HK-2 (cell line): ENCODE measurements around the gene PACSIN1.

Experiments
- DNase-seq: peaks from one replicate; pipeline ENCODE4 v3.0.0-alpha.2; 2018; ENCODE audit not compliant: unreplicated experiment

PACSIN1 gene

DNA sequence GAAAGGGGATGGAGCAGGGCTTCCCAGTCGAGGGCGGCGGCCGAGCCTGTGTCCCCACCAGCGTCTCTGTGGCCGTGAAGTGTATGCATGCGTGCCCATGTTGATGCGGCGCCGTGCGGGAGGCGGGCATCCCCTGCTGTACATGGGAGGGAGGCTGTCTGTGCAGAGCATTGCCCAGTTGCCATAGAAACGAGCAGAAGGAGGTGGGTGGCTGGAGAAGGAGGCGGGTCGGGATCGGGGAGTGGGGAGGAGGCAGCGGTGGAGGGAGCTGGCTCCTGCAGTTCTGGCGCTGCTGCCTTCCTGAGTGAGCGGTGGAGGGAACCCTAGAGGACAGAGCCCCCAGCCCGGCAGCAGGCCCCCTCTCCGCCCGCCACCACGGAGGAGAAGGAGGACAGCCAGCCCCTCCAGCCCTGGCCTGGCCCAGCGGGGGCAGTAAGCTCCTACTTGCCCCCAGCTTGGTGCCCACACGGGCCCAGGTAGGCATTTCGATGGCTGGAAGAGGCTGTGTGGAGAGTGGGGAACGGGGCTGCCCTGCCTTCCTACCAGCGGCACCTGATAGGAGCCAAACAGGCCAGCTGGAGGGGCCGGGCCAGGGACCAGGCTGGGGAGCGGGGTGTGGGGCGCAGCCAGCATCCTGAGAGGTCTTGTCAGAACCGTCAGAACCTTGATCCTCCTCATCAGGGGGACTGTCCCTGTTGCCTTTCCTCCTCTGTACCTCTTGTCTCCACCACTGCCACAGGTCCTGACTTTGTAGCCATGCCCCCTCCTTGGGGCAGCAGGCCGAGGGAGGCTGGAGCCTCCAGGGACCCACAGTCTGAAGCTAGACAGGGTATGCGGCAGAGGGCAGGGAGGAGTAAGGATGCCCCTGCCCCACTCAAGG, 49.0 kb downstream of the PACSIN1 start:
- DNase-seq = no peak

GRCh38 chr6:34515473-34516387, 49.9 kb downstream of the PACSIN1 start:
- no peak for DNase-seq

GRCh38 chr6:34516391-34517324, 50.8 kb downstream of the PACSIN1 start:
- DNase-seq = no peak

GRCh38 chr6:34517461-34517881, 51.6 kb downstream of the PACSIN1 start:
- DNase-seq = no peak

GRCh38 chr6:34517966-34518365, 52.1 kb downstream of the PACSIN1 start:
- DNase-seq = no peak

GRCh38 chr6:34518669-34519365, 52.9 kb downstream of the PACSIN1 start:
- no peak for DNase-seq

DNA sequence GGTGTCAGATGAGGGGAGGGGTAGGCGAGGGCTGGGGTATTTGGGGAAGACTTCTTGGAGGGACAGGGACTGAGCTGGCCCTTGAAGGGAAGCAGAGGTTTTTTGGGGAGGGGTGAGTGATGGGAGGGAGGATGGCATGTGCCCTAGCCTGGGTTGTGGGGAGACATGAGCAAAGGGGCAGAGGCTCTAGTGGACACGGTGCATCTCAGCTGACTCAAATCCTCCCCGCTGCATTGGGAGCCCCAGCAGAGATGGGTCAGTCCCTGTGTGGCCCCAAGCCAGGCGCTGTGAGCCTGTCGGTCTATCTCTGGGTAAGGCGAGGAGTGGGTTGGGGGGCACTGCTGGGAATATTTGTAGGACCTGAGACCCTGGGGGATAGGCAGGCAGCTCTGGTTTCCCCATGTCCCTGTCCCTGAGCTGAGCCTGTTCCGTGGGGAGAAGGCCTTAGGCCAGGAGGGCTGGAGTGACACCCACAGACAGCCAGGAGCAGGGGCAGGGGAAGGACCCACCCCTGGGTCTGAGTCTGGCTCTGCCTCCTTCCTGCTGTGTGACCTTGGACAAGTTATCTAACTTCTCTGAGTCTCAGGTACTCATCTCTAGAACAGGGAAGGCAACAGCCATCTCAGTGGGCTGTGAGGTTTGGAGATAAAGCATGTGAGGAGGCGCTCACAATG, 54.2 kb downstream of the PACSIN1 start:
- DNase-seq = no peak

DNA sequence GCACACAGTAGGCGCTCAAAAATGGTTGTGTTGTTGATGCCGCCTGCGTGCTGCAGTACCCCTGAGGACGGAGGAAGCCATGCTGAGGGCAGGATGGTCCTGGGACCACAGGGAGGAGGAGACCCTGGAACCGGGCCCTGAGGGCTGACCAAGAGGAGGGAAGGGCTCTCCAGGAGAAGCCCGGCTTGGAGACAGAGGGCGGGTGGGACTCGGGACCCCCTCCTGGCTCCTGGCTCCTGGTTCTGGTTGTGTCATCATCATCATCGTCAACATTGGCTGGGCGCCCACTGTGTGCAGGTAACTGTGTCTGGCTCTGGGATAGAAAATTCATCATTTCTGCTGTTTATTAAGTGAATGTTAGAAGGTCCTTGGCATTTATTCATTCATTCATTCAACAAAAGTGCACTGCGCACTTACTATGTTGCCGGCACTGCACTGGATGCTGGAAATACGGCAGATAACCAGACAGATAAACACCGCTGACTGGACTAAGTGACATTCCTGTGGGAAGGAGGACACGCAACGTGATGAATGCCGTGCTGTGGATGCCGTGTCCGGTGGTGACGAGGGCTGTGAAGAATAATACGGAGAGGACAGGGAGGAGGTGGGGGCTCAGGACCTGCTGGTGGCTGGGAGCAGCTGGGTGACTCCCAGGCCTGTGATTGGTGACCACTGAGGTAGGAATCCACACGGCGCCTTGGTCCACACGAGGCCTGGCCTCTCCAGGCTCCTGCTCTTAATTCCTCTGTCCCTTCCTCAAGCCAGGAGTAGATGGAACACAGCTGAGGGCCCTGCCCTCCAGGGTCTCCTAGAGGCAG, 55.0 kb downstream of the PACSIN1 start:
- no peak for DNase-seq

GRCh38 chr6:34521463-34522285, 55.8 kb downstream of the PACSIN1 start:
- no peak for DNase-seq

DNA sequence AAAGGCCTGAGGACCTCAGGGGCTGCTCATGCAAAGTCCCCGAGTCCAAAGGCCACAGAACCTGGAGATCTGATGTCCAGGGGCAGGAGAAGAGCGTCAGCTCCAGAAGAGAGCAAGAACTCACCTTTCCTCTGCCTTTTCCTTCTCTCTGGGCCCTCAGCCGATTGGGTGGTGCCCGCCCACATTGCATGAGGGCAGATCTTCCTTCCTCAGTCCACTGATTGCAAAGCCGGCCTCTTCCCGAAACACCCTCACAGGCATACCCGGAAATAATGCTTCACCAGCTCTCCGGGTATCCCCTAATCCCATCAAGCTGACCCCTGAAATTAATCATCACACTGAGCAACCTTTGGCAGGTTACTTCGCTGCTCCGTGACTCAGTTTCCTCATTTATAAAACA, 56.9 kb downstream of the PACSIN1 start:
- DNase-seq = no peak

DNA sequence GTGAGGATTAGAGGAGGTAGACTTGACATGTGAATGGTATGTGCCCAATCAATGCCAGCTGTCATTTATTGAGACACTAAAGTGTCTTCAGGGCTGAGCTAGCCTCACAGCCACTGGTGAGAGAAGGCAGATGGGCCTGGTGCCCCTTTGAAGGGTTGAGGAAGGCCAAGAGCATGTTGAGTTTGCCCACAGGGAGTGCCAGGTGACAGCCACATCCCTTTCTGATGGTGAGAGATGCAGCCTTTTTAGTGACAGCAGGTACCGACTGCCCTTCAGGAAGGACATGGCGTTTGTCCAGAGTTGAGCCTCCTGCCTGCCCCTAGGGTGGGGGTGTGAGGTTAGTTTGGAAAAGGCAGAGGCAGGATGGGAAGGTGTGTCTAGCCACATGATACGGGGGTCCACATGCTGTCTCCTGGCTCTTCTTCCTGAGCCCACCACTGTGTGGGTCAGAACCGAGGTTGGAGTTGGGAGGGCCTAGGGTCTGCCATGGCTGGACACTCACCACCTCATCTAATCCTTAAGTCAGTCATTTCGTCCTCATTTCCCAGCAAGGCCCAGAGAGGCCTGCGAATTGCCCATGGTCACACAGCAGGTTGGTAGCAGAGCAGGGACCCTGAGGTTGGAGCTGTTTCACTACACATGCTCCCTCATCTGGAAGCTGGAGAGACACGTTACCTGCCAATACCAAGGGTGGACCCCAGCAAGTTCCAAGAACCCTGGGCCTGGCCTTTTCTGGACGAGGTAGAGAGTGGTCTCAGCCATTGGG, 57.7 kb downstream of the PACSIN1 start:
- DNase-seq = no peak

GRCh38 chr6:34524499-34524898, 58.6 kb downstream of the PACSIN1 start:
- DNase-seq = no peak

GRCh38 chr6:34524971-34525370, 59.1 kb downstream of the PACSIN1 start:
- no peak for DNase-seq

GRCh38 chr6:34525431-34526175, 59.7 kb downstream of the PACSIN1 start:
- DNase-seq = no peak

DNA sequence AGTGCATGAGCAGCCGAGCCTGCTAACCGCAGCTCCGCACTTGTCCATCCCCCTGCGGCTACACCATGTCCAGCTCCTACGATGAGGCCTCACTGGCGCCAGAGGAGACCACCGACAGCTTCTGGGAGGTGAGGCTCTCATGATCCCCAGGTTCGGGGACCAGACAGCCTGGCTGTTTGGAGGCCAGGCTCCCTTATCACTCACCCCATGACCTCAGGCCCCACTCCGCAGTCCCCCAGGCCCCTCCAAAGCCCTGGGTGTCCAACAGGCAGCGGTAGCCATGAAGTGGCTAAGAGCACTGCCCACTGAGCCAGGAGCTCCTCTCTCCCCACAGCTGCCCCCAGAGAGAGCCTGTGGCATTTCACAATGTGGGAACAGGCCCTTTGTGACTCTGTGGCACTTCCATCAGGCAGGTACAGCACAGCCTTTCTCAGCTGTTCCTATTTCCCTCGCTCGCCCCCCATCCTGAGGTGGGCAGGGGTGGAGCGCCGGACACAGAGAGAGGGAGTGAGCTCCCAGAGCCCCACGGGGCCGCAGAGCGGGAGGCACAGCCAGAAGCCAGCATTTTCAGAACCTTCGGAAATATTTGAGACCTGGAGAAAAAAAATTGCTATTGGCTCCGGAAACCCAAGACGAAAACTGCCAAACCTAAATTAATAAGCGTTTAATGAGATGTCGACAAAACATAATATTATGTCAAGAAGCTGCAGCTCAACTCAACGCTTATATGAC, 60.5 kb downstream of the PACSIN1 start:
- DNase-seq = no peak

GRCh38 chr6:34526992-34527728, 61.3 kb downstream of the PACSIN1 start:
- peak; percentile 95 for DNase-seq
